DND-41 (cell line): Measurements from ENCODE around the gene PLCG1.
A peak's percentile ranks its signal among the peaks of the same experiment; 100 is the strongest.

Experiments used
- ATAC-seq: fragments of 200-7000 bp; cut with Tn5 transposase; 3 replicates; pipeline ENCODE4 v1.9.1; 2021; ENCODE audit warnings: low read depth; ENCODE audit not compliant: insufficient read depth
- DNase-seq: peaks from one replicate; pipeline ENCODE4 v3.0.0-alpha.2; 2020
- H2AFZ ChIP-seq: 2 replicates; pipeline ENCODE4 v1.6.0; 2012; ENCODE audit warnings: low read depth, low read length
- H3K27ac ChIP-seq: 2 replicates; pipeline ENCODE4 v1.5.1; 2012; ENCODE audit warnings: low read length, inconsistent platforms
- H3K27me3 ChIP-seq: fragments of 200-600 bp; sonication (generic); 2 replicates; pipeline ENCODE4 v1.6.0; 2012; ENCODE audit warnings: low read length, mild to moderate bottlenecking, inconsistent platforms; ENCODE audit not compliant: insufficient read depth, poor library complexity
- H3K36me3 ChIP-seq: 2 replicates; pipeline ENCODE4 v1.5.1; 2012; ENCODE audit warnings: low read length, inconsistent platforms; ENCODE audit not compliant: insufficient read depth
- H3K4me1 ChIP-seq: 2 replicates; pipeline ENCODE4 v1.5.1; 2012; ENCODE audit warnings: mild to moderate bottlenecking, low read length; ENCODE audit not compliant: insufficient read depth
- H3K4me2 ChIP-seq: 2 replicates; pipeline ENCODE4 v1.6.0; 2012; ENCODE audit warnings: mild to moderate bottlenecking, moderate library complexity, low read length, inconsistent platforms; ENCODE audit not compliant: insufficient read depth
- H3K4me3 ChIP-seq, 2 experiments: fragments of 200-600 bp in 1 of 2; shearing (Covaris generic) in 1 of 2; 2 replicates each; pipeline ENCODE4 v1.5.1; 2012 to 2016; ENCODE audit warnings: inconsistent platforms in 2 of 2, low read length in 2 of 2, mild to moderate bottlenecking in 2 of 2, low read depth in 1 of 2, moderate library complexity in 1 of 2
- H3K79me2 ChIP-seq: 2 replicates; pipeline ENCODE4 v1.6.0; 2012; ENCODE audit warnings: low read length, inconsistent platforms; ENCODE audit not compliant: insufficient read depth
- H3K9ac ChIP-seq: 2 replicates; pipeline ENCODE4 v1.6.0; 2012; ENCODE audit warnings: low read depth, mild to moderate bottlenecking, inconsistent platforms, low read length, moderate library complexity
- H3K9me3 ChIP-seq: 2 replicates; pipeline ENCODE4 v1.5.1; 2012; ENCODE audit warnings: low read length, moderate library complexity, mild to moderate bottlenecking, inconsistent platforms; ENCODE audit not compliant: insufficient read depth, severe bottlenecking
- H4K20me1 ChIP-seq: 2 replicates; pipeline ENCODE4 v1.6.0; 2012; ENCODE audit warnings: low read length; ENCODE audit not compliant: insufficient read depth
- CTCF ChIP-seq: IDR thresholded peaks from 2 replicates; pipeline ENCODE4 v1.5.1; 2012; ENCODE audit warnings: borderline replicate concordance, low read length, moderate library complexity, mild to moderate bottlenecking; ENCODE audit not compliant: poor library complexity, severe bottlenecking; ENCODE audit errors: extremely low read depth
- EZH2 ChIP-seq: IDR thresholded peaks from 3 replicates; pipeline ENCODE4 v1.6.1; 2012; ENCODE audit warnings: borderline replicate concordance, low read depth, mild to moderate bottlenecking, moderate library complexity, low read length, inconsistent platforms; ENCODE audit not compliant: severe bottlenecking

Gene PLCG1

GRCh38 chr20:41158082-41158625, 20.8 kb downstream of the PLCG1 start:
- Histone ChIP-seq H3K79me2 (peaks cover 82% of the 10 kb centered on the region), H3K27ac (peak overlapping the region; percentile 69), H4K20me1 (peaks cover 98% of the 10 kb centered on the region), H3K9ac (no peak overlapping the region), H3K27me3 (no peaks in the 10 kb centered on the region), H3K4me2 (peak overlapping the region; percentile 53; the same call in 1 of the 2 replicates), H3K4me1 (peaks cover 45% of the 10 kb centered on the region), H3K4me3 (no peak overlapping the region), H3K9me3 (no peaks in the 10 kb centered on the region), H2AFZ (no peak overlapping the region), H3K36me3 (peaks cover 85% of the 10 kb centered on the region)
- no peak for DNase-seq
- TF ChIP-seq CTCF (no peak), EZH2 (no peak)
- no peak for ATAC-seq

- Histone ChIP-seq H3K4me1 (peaks cover 37% of the 10 kb centered on the region), H3K4me3 (no peak overlapping the region), H3K4me2 (no peak overlapping the region), H3K9me3 (no peaks in the 10 kb centered on the region), H3K27me3 (no peaks in the 10 kb centered on the region), H3K27ac (peak overlapping the region; percentile 20; the same call in 1 of the 2 replicates), H3K36me3 (peaks cover 86% of the 10 kb centered on the region), H3K79me2 (peaks cover 68% of the 10 kb centered on the region), H3K9ac (no peak overlapping the region), H4K20me1 (peaks cover 97% of the 10 kb centered on the region), H2AFZ (no peak overlapping the region)
- ATAC-seq (no peak), DNase-seq (no peak)
- TF ChIP-seq EZH2 (no peak), CTCF (no peak)
Observed at GRCh38 chr20:41159547-41159946, 22.2 kb downstream of the PLCG1 start.

GRCh38 chr20:41160686-41161085, 23.3 kb downstream of the PLCG1 start:
- Histone ChIP-seq H2AFZ (no peak overlapping the region), H3K9me3 (no peaks in the 10 kb centered on the region), H4K20me1 (peaks cover 95% of the 10 kb centered on the region), H3K27me3 (no peaks in the 10 kb centered on the region), H3K36me3 (peaks cover 86% of the 10 kb centered on the region), H3K4me2 (no peak overlapping the region), H3K9ac (no peak overlapping the region), H3K79me2 (peaks cover 57% of the 10 kb centered on the region), H3K27ac (no peak overlapping the region), H3K4me1 (peaks cover 26% of the 10 kb centered on the region), H3K4me3 (no peak overlapping the region)
- no peak for ATAC-seq
- no peak for DNase-seq
- TF ChIP-seq EZH2 (no peak), CTCF (no peak)
